Measurements from ENCODE around the gene TTYH2. TPM values are rescaled to one million over a fixed set of nuclear protein-coding genes. Genes with fewer than 3 reads are reported as not detected.

The TTYH2 gene
- total RNA-seq, 1 donor from 2014 or later, result 24.5 TPM

GRCh38 chr17:74233937-74234336 is 20.6 kb downstream of the TTYH2 start:
- intact Hi-C loops (cut with micrococcal nuclease), result no loop called here

DNA sequence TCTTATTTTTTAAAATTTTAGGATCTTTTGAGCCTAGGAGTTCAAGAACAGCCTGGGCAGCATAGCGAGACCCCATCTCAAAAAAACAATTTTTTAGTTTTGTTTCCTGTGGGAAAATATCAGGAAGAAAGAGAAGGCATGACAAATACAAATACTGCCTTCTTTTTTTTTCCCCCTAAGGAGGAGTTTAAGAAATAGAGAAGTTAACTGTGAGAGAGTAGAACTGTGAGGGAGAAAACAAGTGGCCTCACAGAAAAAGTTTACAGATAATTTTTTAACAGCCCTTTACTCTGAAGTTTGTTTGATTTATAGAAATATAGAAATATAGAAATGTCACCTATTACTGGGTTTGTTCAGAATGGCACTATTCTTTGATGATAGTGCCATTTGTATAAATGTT is 21.1 kb downstream of the TTYH2 start:
- intact Hi-C loops (cut with micrococcal nuclease), result no loop called here

GRCh38 chr17:74235040-74235581 is 21.7 kb downstream of the TTYH2 start:
- intact Hi-C loops (cut with micrococcal nuclease), result no loop called here

DNA sequence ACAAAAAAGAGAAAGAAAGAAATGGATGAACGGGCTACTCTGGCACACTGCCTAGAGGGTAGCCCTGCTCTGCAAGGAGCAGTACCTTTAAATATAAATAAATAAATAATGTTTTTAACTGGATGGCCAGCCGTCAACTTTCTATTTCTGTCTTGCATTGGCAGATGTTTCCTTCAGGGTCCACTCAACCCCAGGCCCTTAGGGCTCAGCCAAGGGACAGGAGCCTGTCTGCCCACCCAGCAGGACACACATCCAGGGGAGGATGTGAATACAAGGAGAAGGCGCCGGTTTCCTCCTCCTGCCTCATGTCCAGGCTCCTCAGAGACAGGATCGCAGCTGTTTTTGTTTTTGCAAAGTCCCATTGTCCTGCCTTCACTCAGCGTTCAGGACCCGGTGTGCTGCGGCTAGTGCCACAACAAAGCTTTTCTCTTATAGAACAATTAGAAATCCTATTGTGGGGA is 22.6 kb downstream of the TTYH2 start:
- intact Hi-C loops (cut with micrococcal nuclease), result no loop called here

- intact Hi-C loops (cut with micrococcal nuclease), result no loop called here
These were observed 23.9 kb downstream of the TTYH2 start for GRCh38 chr17:74237321-74237720.

DNA sequence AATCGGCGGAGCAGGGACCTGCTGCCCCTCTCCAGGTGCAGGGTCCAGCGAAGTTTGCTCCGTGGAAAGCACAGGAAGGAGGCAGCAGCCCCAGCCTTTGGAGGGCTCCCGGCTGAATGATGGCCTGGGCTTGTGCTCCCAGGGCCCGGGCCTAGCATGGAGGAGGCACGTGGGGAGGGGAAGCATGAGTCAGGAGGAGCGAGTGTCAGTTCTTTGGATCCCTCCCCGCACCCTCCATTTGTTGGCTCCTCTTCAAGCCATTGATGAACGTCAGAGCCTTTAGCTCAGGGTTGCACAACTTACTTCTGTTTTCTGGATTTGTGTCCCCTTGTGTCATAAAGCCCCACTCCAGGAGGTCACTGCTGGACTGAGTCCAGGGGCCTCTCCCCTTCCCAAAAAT is 25.8 kb downstream of the TTYH2 start:
- intact Hi-C loops (cut with micrococcal nuclease), result no loop called here

- intact Hi-C loops (cut with micrococcal nuclease), result no loop called here
These were observed 27.3 kb downstream of the TTYH2 start for GRCh38 chr17:74240618-74241205.

GRCh38 chr17:74241431-74241830 is 28.1 kb downstream of the TTYH2 start:
- intact Hi-C loops (cut with micrococcal nuclease), result no loop called here

GRCh38 chr17:74241847-74242246 is 28.5 kb downstream of the TTYH2 start:
- intact Hi-C loops (cut with micrococcal nuclease), result no loop called here

- intact Hi-C loops (cut with micrococcal nuclease), result no loop called here
These were observed 29.8 kb downstream of the TTYH2 start for GRCh38 chr17:74243013-74243755.

- intact Hi-C loops (cut with micrococcal nuclease), result no loop called here
These were observed 30.8 kb downstream of the TTYH2 start for GRCh38 chr17:74244128-74244527.

DNA sequence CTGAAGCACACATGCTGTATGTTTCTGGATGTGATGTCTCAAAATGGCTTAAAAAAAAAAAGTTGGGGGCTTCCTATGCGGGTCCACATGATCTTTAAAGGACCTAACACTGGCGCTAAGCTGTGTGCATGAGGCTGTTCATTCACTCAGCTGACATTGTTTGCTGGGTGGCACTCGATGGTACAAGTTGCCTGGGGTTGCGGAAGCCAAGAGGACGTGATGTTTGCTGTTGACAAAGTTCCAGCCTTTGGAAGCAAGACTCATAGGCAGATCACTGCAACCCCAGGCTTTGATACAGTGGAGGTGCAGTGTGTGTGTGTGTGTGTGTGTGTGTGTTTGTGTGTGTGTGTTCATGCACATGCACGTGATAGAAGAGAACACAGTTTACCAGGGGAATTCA is 31.2 kb downstream of the TTYH2 start:
- intact Hi-C loops (cut with micrococcal nuclease), result no loop called here

DNA sequence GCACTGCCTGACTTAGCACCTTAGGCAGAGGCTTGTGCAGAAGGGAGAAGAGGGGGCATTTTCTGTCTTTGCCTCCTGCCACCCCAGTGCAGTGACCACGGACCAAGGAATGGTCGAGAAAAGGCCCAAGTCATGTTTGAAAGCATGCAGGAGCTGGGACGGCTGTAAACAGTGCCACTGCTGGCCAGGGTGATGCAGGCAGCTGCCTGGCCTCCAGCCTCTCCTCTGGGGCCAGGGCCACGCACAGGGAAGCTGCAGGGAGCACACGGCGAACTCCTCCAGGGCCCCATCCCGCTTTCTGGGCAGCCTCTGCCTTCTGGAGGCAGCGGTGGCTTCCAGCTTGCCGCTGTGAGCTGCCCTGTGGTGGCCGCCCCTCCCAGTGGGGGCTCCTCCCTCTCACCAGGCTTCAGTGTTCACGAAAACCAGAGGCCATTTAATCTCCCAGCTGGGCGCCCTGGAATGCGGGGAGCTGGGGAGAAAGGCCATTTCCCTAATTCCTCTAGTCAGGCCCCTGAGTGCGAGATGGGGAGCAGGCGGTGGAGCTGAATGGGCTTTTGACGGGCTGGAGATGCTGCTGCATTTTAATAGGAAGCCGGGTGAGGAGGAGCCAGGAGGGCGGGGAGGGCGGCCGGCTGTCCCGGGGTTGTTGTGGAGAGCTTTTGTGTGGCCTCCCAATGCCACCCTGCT is 31.9 kb downstream of the TTYH2 start:
- intact Hi-C loops (cut with micrococcal nuclease), result no loop called here

DNA sequence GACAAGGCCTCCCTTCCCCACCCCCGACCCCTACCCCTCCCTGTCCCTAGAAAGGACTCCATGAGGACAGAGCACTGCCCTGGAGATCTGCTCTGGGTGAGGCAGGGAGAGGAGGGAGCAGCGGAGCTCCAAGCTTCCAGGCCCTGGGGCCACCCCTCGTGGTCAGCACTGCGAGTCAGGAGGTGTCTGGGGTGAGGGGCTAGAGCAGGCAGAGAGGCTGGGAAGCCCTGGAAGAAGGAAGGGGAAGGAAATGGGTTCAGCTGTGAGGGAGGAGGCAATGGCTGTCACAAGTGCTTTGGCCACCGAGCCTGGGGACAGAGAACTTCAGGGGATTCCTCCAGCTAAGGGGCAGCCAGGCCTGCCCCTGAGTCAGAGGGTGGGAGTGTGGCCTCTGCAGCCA is 32.5 kb downstream of the TTYH2 start:
- intact Hi-C loops (cut with micrococcal nuclease), result no loop called here

DNA sequence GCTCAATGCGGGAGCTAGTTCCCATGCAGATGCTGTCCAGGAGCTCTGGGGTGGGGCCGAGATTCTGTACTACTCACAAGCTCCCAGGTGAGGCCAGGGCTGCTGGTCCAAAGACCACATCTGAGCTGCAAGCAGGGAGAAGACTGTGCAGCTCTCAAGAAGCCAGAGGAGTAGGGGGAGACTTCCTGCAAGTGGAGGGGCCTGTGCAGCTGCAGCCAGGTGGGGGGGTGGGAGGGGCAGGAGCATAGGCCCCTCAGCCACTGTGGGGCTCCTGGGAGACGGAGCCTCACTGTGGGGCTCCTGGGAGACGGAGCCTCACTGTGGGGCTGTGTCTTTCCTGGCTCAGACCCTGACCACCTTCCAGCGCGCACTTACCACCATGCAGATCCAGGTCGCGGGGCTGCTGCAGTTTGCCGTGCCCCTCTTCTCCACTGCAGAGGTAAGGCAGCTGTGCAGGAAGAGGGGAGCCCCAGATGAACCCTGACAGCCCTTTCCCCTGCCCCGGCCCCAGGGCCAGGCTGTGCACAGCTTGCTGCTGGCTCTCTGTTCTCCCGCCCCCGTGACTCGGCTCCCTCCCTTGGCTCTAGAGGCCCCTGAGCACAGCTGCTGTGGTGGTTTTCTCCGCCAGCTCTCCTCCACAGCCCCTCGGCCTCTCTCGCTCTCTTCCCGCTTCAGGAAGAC is 36.4 kb downstream of the TTYH2 start:
- intact Hi-C loops (cut with micrococcal nuclease), result no loop called here

DNA sequence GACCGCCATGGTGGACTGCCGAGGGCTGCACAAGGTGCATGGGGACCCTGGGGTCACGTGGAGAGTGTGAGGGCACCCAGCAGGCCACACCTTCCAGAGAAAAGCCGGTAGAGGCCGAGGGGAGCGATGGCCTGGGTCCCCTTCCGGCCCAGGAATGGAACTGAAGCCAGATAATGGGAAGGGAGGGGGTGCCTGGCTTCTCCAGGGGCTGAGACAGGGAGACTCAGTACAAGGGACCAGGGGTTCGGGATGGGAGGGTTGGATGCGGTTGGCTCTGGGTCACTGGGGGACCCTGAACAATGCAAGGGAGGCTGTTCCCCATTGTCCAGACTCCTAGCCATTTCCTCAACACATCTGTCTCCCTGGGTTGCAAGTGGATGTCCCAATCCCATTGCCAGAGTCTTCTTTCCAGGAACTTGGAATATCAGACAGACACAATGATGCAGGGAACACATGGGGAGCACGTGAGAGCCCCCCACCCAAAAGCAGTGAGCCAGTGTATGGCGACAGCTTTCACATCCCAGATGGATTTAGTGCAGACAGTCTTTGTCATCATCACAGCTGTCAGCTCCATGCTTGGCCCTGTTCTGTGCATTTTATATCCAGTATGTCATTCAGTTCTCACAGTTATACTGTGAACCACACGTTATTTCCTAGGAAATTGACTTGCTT is 37.1 kb downstream of the TTYH2 start:
- intact Hi-C loops (cut with micrococcal nuclease), result no loop called here

- intact Hi-C loops (cut with micrococcal nuclease), result no loop called here
These were observed 37.7 kb downstream of the TTYH2 start for GRCh38 chr17:74251051-74251450.

DNA sequence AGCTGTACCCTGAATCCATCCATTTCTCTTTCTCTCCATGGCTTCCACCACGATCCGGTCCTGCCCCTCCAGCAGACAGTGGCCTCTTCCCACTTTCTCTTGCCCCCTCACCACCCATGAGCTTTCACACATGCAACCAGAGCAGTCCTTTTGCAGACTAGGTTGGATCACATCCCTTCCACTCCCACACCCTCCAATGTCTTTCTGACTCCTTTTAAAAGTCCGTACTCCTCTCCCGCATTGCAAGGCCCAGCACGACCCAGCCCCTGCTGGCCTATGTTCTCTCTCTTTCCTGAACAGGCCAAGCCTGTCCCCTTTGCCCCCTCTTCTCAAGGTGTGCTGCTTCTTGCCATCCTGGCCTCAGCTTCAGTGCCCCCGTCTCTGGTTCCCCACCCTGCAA is 38.2 kb downstream of the TTYH2 start:
- intact Hi-C loops (cut with micrococcal nuclease), result no loop called here

DNA sequence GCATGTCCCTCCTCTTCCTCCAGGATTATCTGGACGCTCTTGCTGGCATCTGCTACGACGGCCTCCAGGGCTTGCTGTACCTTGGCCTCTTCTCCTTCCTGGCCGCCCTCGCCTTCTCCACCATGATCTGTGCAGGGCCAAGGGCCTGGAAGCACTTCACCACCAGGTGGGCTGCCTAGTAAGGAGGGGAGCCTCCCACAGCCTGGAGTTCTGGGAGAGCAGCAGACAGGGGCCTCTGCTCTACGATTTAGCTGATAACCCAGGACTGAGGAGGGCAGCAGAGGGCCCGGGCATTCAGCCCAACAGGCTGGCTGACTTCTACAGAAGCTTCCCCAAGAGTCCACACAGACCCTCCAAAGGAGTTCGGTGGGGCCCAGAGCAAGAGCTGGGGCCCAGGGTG is 38.8 kb downstream of the TTYH2 start:
- intact Hi-C loops (cut with micrococcal nuclease), result no loop called here

DNA sequence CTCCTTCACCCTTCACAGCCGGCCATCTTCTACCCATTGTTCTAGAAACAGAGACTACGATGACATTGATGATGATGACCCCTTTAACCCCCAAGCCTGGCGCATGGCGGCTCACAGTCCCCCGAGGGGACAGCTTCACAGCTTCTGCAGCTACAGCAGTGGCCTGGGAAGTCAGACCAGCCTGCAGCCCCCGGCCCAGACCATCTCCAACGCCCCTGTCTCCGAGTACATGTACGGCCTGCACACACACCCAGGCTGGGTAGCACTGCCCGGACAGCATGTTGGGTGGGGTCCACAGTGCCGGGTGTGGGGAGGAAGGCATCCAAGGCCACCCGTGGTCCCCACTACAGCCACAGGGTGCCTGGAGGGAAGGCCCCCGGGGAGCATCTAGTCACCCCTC is 39.7 kb downstream of the TTYH2 start:
- intact Hi-C loops (cut with micrococcal nuclease), result no loop called here

DNA sequence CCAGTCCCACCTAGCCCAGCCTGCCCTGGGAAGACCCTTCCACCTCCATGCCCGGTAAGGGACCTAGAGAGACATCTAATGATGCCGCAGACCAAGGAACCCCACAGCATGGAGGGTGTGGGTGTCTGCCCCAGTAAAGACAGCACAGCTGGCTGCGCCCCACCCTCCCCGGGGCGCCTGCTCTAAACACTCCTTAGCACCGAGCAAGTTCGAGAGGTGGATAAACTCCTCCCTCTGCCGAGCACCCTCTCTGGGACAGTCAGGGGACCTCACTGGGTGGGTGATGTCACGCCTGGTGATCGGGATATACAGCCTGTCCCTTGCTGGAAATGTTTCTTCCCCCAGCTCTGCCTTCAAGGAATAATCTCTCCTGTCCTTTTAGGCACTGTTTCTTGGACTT is 43.9 kb downstream of the TTYH2 start:
- intact Hi-C loops (cut with micrococcal nuclease), result no loop called here
